Body of pancreas (tissue), 4 donors: ENCODE measurements around the gene MAGI3. TPM values are rescaled to one million over a fixed set of nuclear protein-coding genes. Genes with fewer than 3 reads are reported as not detected.
A peak's percentile ranks its signal among the peaks of the same experiment; 100 is the strongest.

Source experiments
- ATAC-seq: fragments of 150-250 bp; one replicate; pipeline ENCODE4 v1.9.1; 2016
- DNase-seq, 4 donors: peaks; one replicate each; pipeline ENCODE4 v3.0.0-alpha.2; 2019
- H3K27ac ChIP-seq, 4 donors: fragments of 200-600 bp; sonication (generic); 1 replicate in 3 of 4; 2 replicates in 1 of 4; pipeline versions ENCODE4 v1.5.1 to v1.6.1; 2016 to 2019; ENCODE audit warnings: mild to moderate bottlenecking in 1 of 4, mixed read lengths in 1 of 4, moderate library complexity in 1 of 4
- H3K27me3 ChIP-seq, 2 donors: fragments of 200-600 bp; sonication (generic); one replicate each; pipeline ENCODE4 v1.6.0; 2016; ENCODE audit warnings: mild to moderate bottlenecking in 1 of 2
- H3K36me3 ChIP-seq, 2 donors: fragments of 200-600 bp; sonication (generic); replicated peaks in 1 of 2; 2 replicates each; pipeline ENCODE4 v1.5.1; 2016; ENCODE audit warnings: low read depth in 2 of 2; ENCODE audit not compliant: insufficient read depth in 1 of 2
- H3K4me1 ChIP-seq: fragments of 200-600 bp; sonication (generic); one replicate; pipeline ENCODE4 v1.6.0; 2016
- H3K4me3 ChIP-seq, 2 donors: fragments of 200-600 bp; sonication (generic); 1 replicate in 1 of 2; 2 replicates in 1 of 2; pipeline ENCODE4 v1.5.1; 2016 to 2019
- H3K9me3 ChIP-seq, 3 donors: fragments of 200-600 bp; sonication (generic); 1 replicate in 2 of 3; 2 replicates in 1 of 3; pipeline ENCODE4 v1.5.1; 2016
- POLR2A ChIP-seq, 3 donors: fragments of 450-650 bp; IDR thresholded peaks; one replicate each; pipeline ENCODE4 v1.6.1; 2016; ENCODE audit warnings: antibody characterized with exemption in 3 of 3, mild to moderate bottlenecking in 2 of 3
- WGBS, 2 donors: methylation state at CpG; one replicate each; pipeline ENCODE4 v1.1.5; 2017; 5-methylcytosine and 5-hydroxymethylcytosine counted together
- intact Hi-C: fragments of 100-400 bp; cut with DNase I; formaldehyde crosslinking; loops from one replicate; pipeline ENCODE4 v1.15.1; 2023
- total RNA-seq, 2 donors: library from RNA; depleted of rRNA; stranded (reverse); fragments of >200 nt; gene quantifications; one replicate each; pipeline ENCODE4 v1.1.0, GENCODE V29; 2016
- TF ChIP-seq, protein P1 (sequence below), 7 experiments: fragments of 450-650 bp in 4 of 7; fragments of 200-600 bp in 3 of 7; sonication (generic) in 3 of 7; IDR thresholded peaks; one replicate each; pipeline ENCODE4 v1.5.1; 2016 to 2019; ENCODE audit warnings: antibody characterized with exemption in 7 of 7

MAGI3 gene
- total RNA-seq, 2 donors from 2014 or later, result 38.4 to 75.8 TPM

DNA sequence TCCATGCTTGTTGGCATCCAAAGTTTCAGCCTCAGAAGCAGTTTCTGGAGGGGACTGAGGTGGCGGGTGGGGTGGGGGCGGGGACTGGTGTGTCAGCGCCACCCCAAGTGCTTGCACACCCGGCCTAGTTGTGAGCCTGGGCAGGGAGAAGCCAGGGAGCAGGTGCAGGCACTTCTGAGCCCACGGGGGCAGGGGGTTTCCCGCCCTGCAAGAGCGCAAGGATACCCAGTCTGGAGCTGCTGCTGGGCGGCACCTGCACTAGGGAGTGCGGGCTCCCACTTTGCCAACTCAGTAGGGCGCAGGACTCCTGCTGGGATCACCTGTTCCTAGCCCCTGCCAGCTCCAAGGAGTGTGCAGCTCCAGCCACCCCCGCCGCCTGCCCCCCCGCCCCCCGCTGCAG, 33.5 kb downstream of the MAGI3 start:
- DNase-seq (no peak), ATAC-seq (no peak)
- H3K4me3 ChIP-seq, result no peak overlapping the region
- TF ChIP-seq, protein P1, sequence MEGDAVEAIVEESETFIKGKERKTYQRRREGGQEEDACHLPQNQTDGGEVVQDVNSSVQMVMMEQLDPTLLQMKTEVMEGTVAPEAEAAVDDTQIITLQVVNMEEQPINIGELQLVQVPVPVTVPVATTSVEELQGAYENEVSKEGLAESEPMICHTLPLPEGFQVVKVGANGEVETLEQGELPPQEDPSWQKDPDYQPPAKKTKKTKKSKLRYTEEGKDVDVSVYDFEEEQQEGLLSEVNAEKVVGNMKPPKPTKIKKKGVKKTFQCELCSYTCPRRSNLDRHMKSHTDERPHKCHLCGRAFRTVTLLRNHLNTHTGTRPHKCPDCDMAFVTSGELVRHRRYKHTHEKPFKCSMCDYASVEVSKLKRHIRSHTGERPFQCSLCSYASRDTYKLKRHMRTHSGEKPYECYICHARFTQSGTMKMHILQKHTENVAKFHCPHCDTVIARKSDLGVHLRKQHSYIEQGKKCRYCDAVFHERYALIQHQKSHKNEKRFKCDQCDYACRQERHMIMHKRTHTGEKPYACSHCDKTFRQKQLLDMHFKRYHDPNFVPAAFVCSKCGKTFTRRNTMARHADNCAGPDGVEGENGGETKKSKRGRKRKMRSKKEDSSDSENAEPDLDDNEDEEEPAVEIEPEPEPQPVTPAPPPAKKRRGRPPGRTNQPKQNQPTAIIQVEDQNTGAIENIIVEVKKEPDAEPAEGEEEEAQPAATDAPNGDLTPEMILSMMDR (IDR thresholded peaks at IDR 0.05), result no peak
- TF ChIP-seq POLR2A (IDR thresholded peaks at IDR 0.05), result no peak
- intact Hi-C loops, result no loop called here
- peaks cover 4% of the 10 kb centered on the region for H3K4me1 ChIP-seq
- H3K36me3 ChIP-seq, result no peaks in the 10 kb centered on the region
- no peaks in the 10 kb centered on the region for H3K27me3 ChIP-seq
- peaks cover 0 to 8% (median 0%) of the 10 kb centered on the region in 3 donors for H3K9me3 ChIP-seq
- 97 to 100% methylated on average over 5 to 12 of the region's 14 CpGs for WGBS, 2 donors
- H3K27ac ChIP-seq, result no peak overlapping the region

DNA sequence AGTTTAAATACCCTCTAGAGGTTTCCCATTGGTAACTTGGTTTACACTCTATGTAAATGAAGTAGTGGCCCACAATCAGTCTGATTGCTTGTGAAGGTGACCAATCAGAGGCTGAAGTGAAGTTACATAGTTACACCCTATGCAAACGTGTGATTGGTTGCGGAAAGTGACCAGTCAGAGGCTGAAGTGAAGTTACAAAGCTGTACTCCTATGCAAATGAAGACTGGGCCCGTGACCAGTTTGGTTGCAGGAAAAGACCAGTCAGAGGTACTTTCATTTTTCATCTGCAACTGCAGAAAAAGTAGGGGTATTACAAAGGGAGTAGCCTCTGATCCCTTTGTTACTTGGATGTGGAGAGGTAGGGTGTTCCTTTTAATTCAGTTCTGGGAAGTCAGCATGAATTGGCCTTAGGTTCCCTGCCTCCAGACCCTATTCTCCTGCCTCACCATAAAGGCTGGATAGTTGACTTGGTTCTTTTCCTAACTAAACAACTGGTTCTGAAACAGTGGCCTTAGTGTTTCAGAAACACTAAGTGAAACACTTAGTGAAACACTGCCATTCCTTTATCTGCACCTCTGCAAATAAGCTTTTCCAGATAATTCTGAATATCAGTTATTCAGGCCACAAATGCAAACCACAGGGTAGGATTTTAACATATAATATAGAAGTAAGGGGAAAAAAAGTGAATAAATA, 39.3 kb downstream of the MAGI3 start:
- H3K4me1 ChIP-seq, result peaks cover 43% of the 10 kb centered on the region
- no peak overlapping the region for H3K4me3 ChIP-seq
- intact Hi-C loops, result no loop called here
- peak overlapping the region in 3 of 4 donors; percentile 12 to 29 (median 28) for H3K27ac ChIP-seq
- no peaks in the 10 kb centered on the region for H3K27me3 ChIP-seq
- WGBS, 2 donors, result 68 to 76% methylated on average over 3 of the region's 3 CpGs
- no peaks in the 10 kb centered on the region for H3K36me3 ChIP-seq
- H3K9me3 ChIP-seq, result no peaks in the 10 kb centered on the region
- DNase-seq (peak in 2 of 4 donors; percentile 15 to 47), ATAC-seq (peak; percentile 31)
- TF ChIP-seq, protein P1 (IDR thresholded peaks at IDR 0.05), result no peak
- TF ChIP-seq POLR2A (IDR thresholded peaks at IDR 0.05), result no peak

DNA sequence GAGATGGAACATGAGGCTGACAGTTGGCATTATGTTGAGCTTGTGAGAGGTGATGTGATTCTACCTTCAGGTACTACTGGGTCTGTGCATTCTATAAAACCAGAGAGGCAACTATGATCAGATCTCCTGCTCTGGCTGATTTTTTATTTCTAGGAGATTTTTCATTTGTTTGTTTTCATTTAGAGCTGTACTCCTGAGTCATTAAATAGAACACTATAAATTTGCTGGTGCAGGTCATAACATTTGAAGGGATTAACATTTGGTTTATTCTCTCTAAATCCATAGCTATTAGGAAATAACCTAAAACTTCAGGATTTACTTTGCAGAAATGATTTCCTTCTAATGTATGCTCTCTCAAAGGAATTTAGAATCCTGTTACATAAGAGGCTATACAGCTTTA, 42.9 kb downstream of the MAGI3 start:
- no peak for DNase-seq
- H3K4me1 ChIP-seq, result peaks cover 55% of the 10 kb centered on the region
- no peak for TF ChIP-seq POLR2A (IDR thresholded peaks at IDR 0.05)
- TF ChIP-seq, protein P1 (IDR thresholded peaks at IDR 0.05), result no peak
- H3K4me3 ChIP-seq, result no peak overlapping the region
- ATAC-seq, result no peak
- H3K27me3 ChIP-seq, result no peaks in the 10 kb centered on the region
- intact Hi-C loops, result no loop called here
- no peak overlapping the region for H3K27ac ChIP-seq
- no peaks in the 10 kb centered on the region for H3K9me3 ChIP-seq
- no peaks in the 10 kb centered on the region for H3K36me3 ChIP-seq

DNA sequence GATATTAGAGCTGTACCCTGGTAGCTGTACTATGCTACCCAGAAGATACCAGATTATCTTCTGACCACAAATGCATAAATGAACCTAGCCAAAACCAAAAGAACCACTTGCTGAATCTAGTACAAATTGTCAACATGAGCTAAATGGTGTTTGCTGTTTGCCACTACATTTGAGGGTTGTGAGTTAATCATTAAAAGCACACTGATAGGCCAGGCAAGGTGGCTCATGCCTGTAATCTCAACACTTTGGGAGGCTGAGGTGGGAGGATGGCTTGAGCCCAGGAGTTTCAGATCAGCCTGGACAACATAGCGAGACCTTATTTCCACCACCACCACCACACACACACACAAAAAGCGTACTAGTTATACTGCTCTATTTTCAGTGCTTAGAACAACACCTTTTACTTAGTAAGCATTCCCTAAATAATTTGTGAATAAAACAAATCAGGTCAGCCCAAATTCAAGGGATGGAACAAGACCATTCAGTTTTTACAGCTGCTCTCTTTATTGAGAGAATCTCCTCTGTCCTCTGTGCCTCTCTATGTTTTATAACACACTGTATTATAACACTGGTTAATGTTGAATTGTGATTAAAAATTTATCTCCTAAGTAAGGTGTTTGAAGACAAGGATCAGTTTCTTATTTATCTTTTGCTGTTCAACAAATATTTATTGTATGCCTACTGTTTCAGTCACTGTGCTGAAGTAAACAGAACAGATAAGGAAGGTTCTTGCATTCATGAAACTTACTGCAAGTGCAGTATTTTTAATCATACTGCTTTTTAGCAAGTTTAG, 44.0 kb downstream of the MAGI3 start:
- Histone ChIP-seq H3K27me3 (no peaks in the 10 kb centered on the region), H3K27ac (peak overlapping the region in 2 of 4 donors; percentile 7 to 21), H3K36me3 (no peaks in the 10 kb centered on the region), H3K4me1 (peaks cover 59% of the 10 kb centered on the region), H3K9me3 (no peaks in the 10 kb centered on the region), H3K4me3 (no peak overlapping the region)
- TF ChIP-seq POLR2A (IDR thresholded peaks at IDR 0.05), result no peak
- TF ChIP-seq, protein P1 (IDR thresholded peaks at IDR 0.05), result no peak
- ATAC-seq, result peak; percentile 77
- intact Hi-C loops, result no loop called here
- peak; percentile 21 to 53 (median 34) for DNase-seq
- 46 to 61% methylated on average over 2 of the region's 2 CpGs for WGBS, 2 donors
